Osteoblast (primary cell): ENCODE measurements around the gene FAM90A26. TPM values are rescaled to one million over a fixed set of nuclear protein-coding genes. Genes with fewer than 3 reads are reported as not detected.
A peak's percentile ranks its signal among the peaks of the same experiment; 100 is the strongest.
"Not testable (repeated sequence)": the region's sequence is repeated elsewhere in the genome, so short reads cannot be mapped to it uniquely, and the experiment has no call there.

Source experiments
- DNase-seq: peaks from one replicate; pipeline ENCODE4 v3.0.0; 2011; ENCODE audit warnings: low spot score, mixed read lengths; ENCODE audit not compliant: insufficient read length; ENCODE audit errors: missing footprints
- H2AFZ ChIP-seq: 2 replicates; pipeline ENCODE4 v1.6.0; 2011; ENCODE audit warnings: mild to moderate bottlenecking, low read length
- H3K27ac ChIP-seq: 2 replicates; pipeline ENCODE4 v1.5.1; 2011; ENCODE audit warnings: mild to moderate bottlenecking, low read depth, low read length, moderate library complexity
- H3K27me3 ChIP-seq: 2 replicates; pipeline ENCODE4 v1.6.0; 2012; ENCODE audit warnings: mild to moderate bottlenecking, control low read depth, inconsistent platforms, low read length, moderate library complexity; ENCODE audit not compliant: insufficient read depth
- H3K36me3 ChIP-seq: 2 replicates; pipeline ENCODE4 v1.5.1; 2011; ENCODE audit warnings: mild to moderate bottlenecking, low read length, control low read depth, moderate library complexity; ENCODE audit not compliant: insufficient read depth
- H3K4me1 ChIP-seq: 2 replicates; pipeline ENCODE4 v1.5.1; 2011; ENCODE audit warnings: mild to moderate bottlenecking, low read length, control low read depth, moderate library complexity; ENCODE audit not compliant: insufficient read depth
- H3K4me2 ChIP-seq: 2 replicates; pipeline ENCODE4 v1.6.0; 2011; ENCODE audit warnings: mild to moderate bottlenecking, low read length; ENCODE audit not compliant: insufficient read depth
- H3K4me3 ChIP-seq: fragments of 200-600 bp; sonication (generic); 3 replicates; pipeline ENCODE4 v1.5.1; 2012; ENCODE audit warnings: mild to moderate bottlenecking, low read length, inconsistent platforms; ENCODE audit not compliant: insufficient read depth
- H3K79me2 ChIP-seq: 2 replicates; pipeline ENCODE4 v1.6.0; 2012; ENCODE audit warnings: mild to moderate bottlenecking, low read length, control low read depth, inconsistent platforms; ENCODE audit not compliant: insufficient read depth
- H3K9me3 ChIP-seq: 2 replicates; pipeline ENCODE4 v1.5.1; 2011; ENCODE audit warnings: low read depth, low read length, control low read depth
- H4K20me1 ChIP-seq: 2 replicates; pipeline ENCODE4 v1.6.0; 2012; ENCODE audit warnings: mild to moderate bottlenecking, low read length, control low read depth; ENCODE audit not compliant: insufficient read depth
- CTCF ChIP-seq: IDR thresholded peaks from 2 replicates; pipeline ENCODE4 v1.5.1; 2011; ENCODE audit warnings: mild to moderate bottlenecking, low read depth, low read length, moderate library complexity; ENCODE audit errors: extremely low read depth
- total RNA-seq: library from RNA; depleted of rRNA; stranded (reverse); fragments of >200 nt; gene quantifications from 2 replicates; pipeline ENCODE4 v1.2.3, GENCODE V29; 2012

FAM90A26 gene
- total RNA-seq = not detected in 2 replicates

GRCh38 chr4:9169791-9170459 lies at the start of gene FAM90A26:
FAM90A26 (plus strand) TSS chr4:9170409; CDS start chr4:9173173, 2,764 bp downstream.
- not testable (repeated sequence) for H3K4me3 ChIP-seq, H3K36me3 ChIP-seq, H3K9me3 ChIP-seq, DNase-seq, H3K4me2 ChIP-seq, H3K27ac ChIP-seq, H2AFZ ChIP-seq, H3K4me1 ChIP-seq, H3K27me3 ChIP-seq, H3K79me2 ChIP-seq, H4K20me1 ChIP-seq

- H3K27ac ChIP-seq, H4K20me1 ChIP-seq, H3K4me2 ChIP-seq, H3K27me3 ChIP-seq, H3K4me1 ChIP-seq, H3K4me3 ChIP-seq, H3K9me3 ChIP-seq, H3K79me2 ChIP-seq, H3K36me3 ChIP-seq, DNase-seq, H2AFZ ChIP-seq: not testable (repeated sequence)
These were observed 47.5 kb upstream of the FAM90A26 start for GRCh38 chr4:9122711-9123110.

- DNase-seq, H3K9me3 ChIP-seq, H3K27me3 ChIP-seq, H3K79me2 ChIP-seq, H3K27ac ChIP-seq, H4K20me1 ChIP-seq, H3K4me1 ChIP-seq, H3K4me3 ChIP-seq, H2AFZ ChIP-seq, H3K36me3 ChIP-seq: not testable (repeated sequence)
- peak; percentile 64 for TF ChIP-seq CTCF
- H3K4me2 ChIP-seq = peak overlapping the region; percentile 36
These were observed 46.6 kb upstream of the FAM90A26 start for GRCh38 chr4:9123572-9124007.

- H4K20me1 ChIP-seq, H3K27ac ChIP-seq, H3K9me3 ChIP-seq, H3K4me1 ChIP-seq, DNase-seq, H3K4me3 ChIP-seq, H2AFZ ChIP-seq, H3K4me2 ChIP-seq, H3K27me3 ChIP-seq, H3K79me2 ChIP-seq, H3K36me3 ChIP-seq: not testable (repeated sequence)
These were observed 44.5 kb upstream of the FAM90A26 start for GRCh38 chr4:9125601-9126161.

- DNase-seq = not testable (repeated sequence)
These were observed 38.8 kb upstream of the FAM90A26 start for GRCh38 chr4:9131420-9131819.

GRCh38 chr4:9132849-9133248 lies 37.4 kb upstream of the FAM90A26 start:
- not testable (repeated sequence) for H3K4me2 ChIP-seq, H3K9me3 ChIP-seq, H4K20me1 ChIP-seq, H3K27me3 ChIP-seq, H3K4me1 ChIP-seq, H3K4me3 ChIP-seq, H2AFZ ChIP-seq, H3K27ac ChIP-seq, H3K36me3 ChIP-seq, DNase-seq, H3K79me2 ChIP-seq

More at GRCh38 chr4:9131420-9131819, 38.8 kb upstream of the FAM90A26 start:
- not testable (repeated sequence) for H3K9me3 ChIP-seq, H3K36me3 ChIP-seq, H3K4me2 ChIP-seq, H3K27ac ChIP-seq, H3K27me3 ChIP-seq, H2AFZ ChIP-seq, H4K20me1 ChIP-seq, H3K4me1 ChIP-seq, H3K4me3 ChIP-seq, H3K79me2 ChIP-seq

- H3K4me2 ChIP-seq, H2AFZ ChIP-seq, H3K4me1 ChIP-seq, H3K36me3 ChIP-seq, H3K27ac ChIP-seq, H3K27me3 ChIP-seq, DNase-seq, H3K79me2 ChIP-seq, H3K9me3 ChIP-seq, H4K20me1 ChIP-seq, H3K4me3 ChIP-seq: not testable (repeated sequence)
These were observed 36.2 kb upstream of the FAM90A26 start for GRCh38 chr4:9134011-9134410.

GRCh38 chr4:9134556-9134955 lies 35.7 kb upstream of the FAM90A26 start:
- H4K20me1 ChIP-seq, H3K4me3 ChIP-seq, H3K79me2 ChIP-seq, H3K27me3 ChIP-seq, H3K4me2 ChIP-seq, H3K27ac ChIP-seq, H3K9me3 ChIP-seq, H3K4me1 ChIP-seq, H3K36me3 ChIP-seq, DNase-seq, H2AFZ ChIP-seq: not testable (repeated sequence)
